ENCODE results near the gene PALD1. TPM values are rescaled to one million over a fixed set of nuclear protein-coding genes. Genes with fewer than 3 reads are reported as not detected.

Gene PALD1
- total RNA-seq, 2 donors from 2014 or later: 4.9 to 11.7 TPM

DNA sequence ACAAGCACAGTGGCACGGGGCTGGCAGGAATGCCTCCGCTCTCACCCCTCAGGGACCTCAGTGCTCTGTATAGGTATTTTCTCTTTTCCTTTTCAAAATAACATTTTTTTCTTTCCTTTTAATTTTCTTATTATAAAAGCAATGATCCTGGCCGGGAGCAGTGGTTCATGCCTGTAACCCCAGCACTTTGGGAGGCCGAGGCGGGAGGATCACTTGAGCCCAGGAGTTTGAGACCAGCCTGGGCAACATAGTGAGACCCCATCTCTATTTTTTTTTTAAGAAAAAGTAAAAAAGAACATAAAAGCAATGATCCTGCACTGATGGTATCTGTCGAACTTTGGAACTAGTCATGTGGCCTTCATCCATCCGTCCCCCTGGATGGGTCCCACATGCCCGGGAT, 120.8 kb downstream of the PALD1 start:
- no peaks in the 10 kb centered on the region for H3K36me3 ChIP-seq (replicated peaks in 1 of 2; ENCODE audit: insufficient read depth in 1 of 2, low read depth in 2 of 2)
- no peak overlapping the region for H3K4me3 ChIP-seq
- H3K9me3 ChIP-seq: no peaks in the 10 kb centered on the region
- 81% methylated on average over 8 of the region's 8 CpGs for WGBS, 2 donors
- TF ChIP-seq POLR2A (IDR thresholded peaks at IDR 0.05): no peak
- TF ChIP-seq, protein P1, sequence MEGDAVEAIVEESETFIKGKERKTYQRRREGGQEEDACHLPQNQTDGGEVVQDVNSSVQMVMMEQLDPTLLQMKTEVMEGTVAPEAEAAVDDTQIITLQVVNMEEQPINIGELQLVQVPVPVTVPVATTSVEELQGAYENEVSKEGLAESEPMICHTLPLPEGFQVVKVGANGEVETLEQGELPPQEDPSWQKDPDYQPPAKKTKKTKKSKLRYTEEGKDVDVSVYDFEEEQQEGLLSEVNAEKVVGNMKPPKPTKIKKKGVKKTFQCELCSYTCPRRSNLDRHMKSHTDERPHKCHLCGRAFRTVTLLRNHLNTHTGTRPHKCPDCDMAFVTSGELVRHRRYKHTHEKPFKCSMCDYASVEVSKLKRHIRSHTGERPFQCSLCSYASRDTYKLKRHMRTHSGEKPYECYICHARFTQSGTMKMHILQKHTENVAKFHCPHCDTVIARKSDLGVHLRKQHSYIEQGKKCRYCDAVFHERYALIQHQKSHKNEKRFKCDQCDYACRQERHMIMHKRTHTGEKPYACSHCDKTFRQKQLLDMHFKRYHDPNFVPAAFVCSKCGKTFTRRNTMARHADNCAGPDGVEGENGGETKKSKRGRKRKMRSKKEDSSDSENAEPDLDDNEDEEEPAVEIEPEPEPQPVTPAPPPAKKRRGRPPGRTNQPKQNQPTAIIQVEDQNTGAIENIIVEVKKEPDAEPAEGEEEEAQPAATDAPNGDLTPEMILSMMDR (IDR thresholded peaks at IDR 0.05): no peak
- intact Hi-C loops (cut with DNase I): no loop called here
- no peak for DNase-seq
- H3K4me1 ChIP-seq: no peaks in the 10 kb centered on the region
- no peaks in the 10 kb centered on the region for H3K27me3 ChIP-seq
- H3K27ac ChIP-seq: no peak overlapping the region
- ATAC-seq: no peak

DNA sequence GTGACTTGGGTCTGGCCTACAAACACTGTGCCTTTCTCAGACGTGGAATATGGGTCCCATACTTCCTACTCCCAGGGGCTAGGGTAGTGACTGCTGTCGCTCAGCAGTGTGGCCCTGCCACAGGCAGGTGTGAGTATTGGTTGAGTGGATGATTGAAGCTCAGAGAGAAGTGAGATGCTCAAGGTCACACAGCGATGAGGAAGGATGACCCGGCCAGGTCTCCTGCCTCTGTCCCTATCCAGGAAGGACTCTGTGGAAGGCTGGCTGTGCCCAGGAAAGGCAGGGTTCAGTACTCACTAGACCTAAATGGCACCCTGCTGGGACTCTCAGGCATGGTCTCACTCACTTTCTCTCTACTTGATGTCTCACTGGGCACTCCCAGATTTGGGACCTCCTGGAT, 121.2 kb downstream of the PALD1 start:
- H3K36me3 ChIP-seq (replicated peaks in 1 of 2; ENCODE audit: insufficient read depth in 1 of 2, low read depth in 2 of 2): no peaks in the 10 kb centered on the region
- ATAC-seq (no peak), DNase-seq (no peak)
- no peaks in the 10 kb centered on the region for H3K27me3 ChIP-seq
- no peaks in the 10 kb centered on the region for H3K9me3 ChIP-seq
- no peaks in the 10 kb centered on the region for H3K4me1 ChIP-seq
- 48 to 72% methylated on average over 3 to 4 of the region's 4 CpGs for WGBS, 2 donors
- no peak for TF ChIP-seq POLR2A (IDR thresholded peaks at IDR 0.05)
- TF ChIP-seq, protein P1 (IDR thresholded peaks at IDR 0.05): no peak
- H3K27ac ChIP-seq: no peak overlapping the region
- no peak overlapping the region for H3K4me3 ChIP-seq
- intact Hi-C loops (cut with DNase I): no loop called here

DNA sequence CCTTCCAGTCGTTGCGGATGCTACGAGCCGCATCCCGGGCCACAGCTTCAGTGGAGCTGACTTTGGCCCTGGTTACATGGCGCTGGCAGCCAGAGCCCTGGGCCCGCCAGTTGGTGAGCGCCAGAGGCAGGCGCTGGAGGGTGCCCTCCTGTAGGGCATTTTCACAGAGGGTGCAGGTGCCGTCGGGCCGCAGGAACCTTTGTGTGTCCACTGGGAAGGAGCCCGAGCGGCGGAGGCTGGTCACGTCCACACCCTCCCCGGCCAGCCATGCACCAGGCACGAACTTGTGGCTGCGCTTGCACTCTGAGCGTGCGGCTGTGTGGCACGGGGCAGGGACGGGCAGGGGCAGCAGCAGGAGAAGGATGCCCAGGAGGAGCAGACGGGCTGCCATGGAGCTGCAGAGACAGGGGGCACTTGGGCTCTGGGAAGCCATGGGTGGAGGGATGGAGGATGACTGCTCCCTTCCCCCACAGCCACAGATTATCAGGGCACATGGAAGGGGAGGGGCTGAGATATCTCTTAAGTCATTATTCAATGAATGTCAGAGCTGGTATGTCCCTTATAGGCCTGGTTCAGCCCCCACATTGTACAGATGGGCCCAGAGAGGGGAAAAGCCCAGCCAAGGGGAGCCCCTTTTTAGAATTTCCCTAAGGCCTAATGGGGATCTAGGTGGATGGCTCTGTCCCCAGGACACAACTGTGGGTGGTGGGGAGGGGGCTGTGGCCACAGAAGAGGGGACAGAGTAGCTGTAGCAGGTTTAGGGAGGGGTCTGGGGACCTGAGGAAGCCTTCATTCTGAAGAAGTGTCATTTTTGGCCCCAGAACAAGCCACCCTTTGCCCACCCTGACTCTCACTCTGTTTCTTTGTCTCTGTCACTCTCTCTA, 122.2 kb downstream of the PALD1 start:
- TF ChIP-seq POLR2A (IDR thresholded peaks at IDR 0.05): no peak
- TF ChIP-seq, protein P1 (IDR thresholded peaks at IDR 0.05): no peak
- DNase-seq (no peak), ATAC-seq (no peak)
- H3K4me3 ChIP-seq: no peak overlapping the region
- H3K4me1 ChIP-seq: no peaks in the 10 kb centered on the region
- WGBS, 2 donors: 85% methylated on average over 10 of the region's 24 CpGs
- H3K27me3 ChIP-seq: no peaks in the 10 kb centered on the region
- H3K36me3 ChIP-seq (replicated peaks in 1 of 2; ENCODE audit: insufficient read depth in 1 of 2, low read depth in 2 of 2): no peaks in the 10 kb centered on the region
- intact Hi-C loops (cut with DNase I): no loop called here
- no peaks in the 10 kb centered on the region for H3K9me3 ChIP-seq
- no peak overlapping the region for H3K27ac ChIP-seq

DNA sequence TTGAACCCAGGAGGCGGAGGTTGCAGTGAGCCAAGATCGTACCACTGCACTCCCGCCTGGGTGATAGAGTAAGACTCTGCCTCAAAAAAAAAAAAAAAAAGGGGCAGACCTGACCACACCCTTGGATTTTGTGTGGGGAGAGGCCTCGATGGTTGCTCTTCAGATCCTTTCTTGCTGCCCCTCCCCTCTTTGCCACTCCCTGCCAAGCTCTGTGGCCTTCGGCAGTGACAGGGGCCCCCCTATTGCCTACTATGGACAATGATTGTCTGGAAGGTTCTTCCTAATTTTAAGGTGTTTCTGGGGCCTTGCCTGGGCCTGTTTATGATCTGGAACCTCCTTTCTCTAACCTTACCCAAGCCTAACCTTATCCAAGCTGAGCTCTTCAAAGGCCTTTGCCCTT, 123.2 kb downstream of the PALD1 start:
- DNase-seq (no peak), ATAC-seq (no peak)
- no peaks in the 10 kb centered on the region for H3K36me3 ChIP-seq (replicated peaks in 1 of 2; ENCODE audit: insufficient read depth in 1 of 2, low read depth in 2 of 2)
- H3K4me3 ChIP-seq: no peak overlapping the region
- no peaks in the 10 kb centered on the region for H3K27me3 ChIP-seq
- WGBS, 2 donors: 72 to 97% methylated on average over 2 to 3 of the region's 5 CpGs
- TF ChIP-seq, protein P1 (IDR thresholded peaks at IDR 0.05): no peak
- TF ChIP-seq POLR2A (IDR thresholded peaks at IDR 0.05): no peak
- intact Hi-C loops (cut with DNase I): no loop called here
- H3K9me3 ChIP-seq: no peaks in the 10 kb centered on the region
- H3K27ac ChIP-seq: no peak overlapping the region
- H3K4me1 ChIP-seq: no peaks in the 10 kb centered on the region

Data from body of pancreas (tissue), 4 donors.